Fibroblast of villous mesenchyme (primary cell): Measurements from ENCODE around the gene KISS1. TPM values are rescaled to one million over a fixed set of nuclear protein-coding genes. Genes with fewer than 3 reads are reported as not detected.

Experiments used
- DNase-seq: peaks from one replicate; pipeline ENCODE4 v3.0.0-alpha.2; 2010; ENCODE audit warnings: low read depth
- H3K4me3 ChIP-seq: 2 replicates; pipeline ENCODE4 v1.5.1; 2011; ENCODE audit warnings: low read depth, mild to moderate bottlenecking, low read length
- total RNA-seq: library from RNA; depleted of rRNA; stranded (reverse); fragments of >200 nt; gene quantifications from 2 replicates; pipeline ENCODE4 v1.2.3, GENCODE V29; 2012
- TF ChIP-seq, protein P1 (sequence below): IDR thresholded peaks from 2 replicates; pipeline ENCODE4 v1.5.1; 2012; ENCODE audit warnings: low read depth, mild to moderate bottlenecking, low read length; ENCODE audit not compliant: insufficient read depth

Gene KISS1
- total RNA-seq, 1 donor, result 5.6 TPM

GRCh38 chr1:204171751-204172178 lies 24.5 kb downstream of the KISS1 start:
- H3K4me3 ChIP-seq, result no peak overlapping the region
- TF ChIP-seq, protein P1, sequence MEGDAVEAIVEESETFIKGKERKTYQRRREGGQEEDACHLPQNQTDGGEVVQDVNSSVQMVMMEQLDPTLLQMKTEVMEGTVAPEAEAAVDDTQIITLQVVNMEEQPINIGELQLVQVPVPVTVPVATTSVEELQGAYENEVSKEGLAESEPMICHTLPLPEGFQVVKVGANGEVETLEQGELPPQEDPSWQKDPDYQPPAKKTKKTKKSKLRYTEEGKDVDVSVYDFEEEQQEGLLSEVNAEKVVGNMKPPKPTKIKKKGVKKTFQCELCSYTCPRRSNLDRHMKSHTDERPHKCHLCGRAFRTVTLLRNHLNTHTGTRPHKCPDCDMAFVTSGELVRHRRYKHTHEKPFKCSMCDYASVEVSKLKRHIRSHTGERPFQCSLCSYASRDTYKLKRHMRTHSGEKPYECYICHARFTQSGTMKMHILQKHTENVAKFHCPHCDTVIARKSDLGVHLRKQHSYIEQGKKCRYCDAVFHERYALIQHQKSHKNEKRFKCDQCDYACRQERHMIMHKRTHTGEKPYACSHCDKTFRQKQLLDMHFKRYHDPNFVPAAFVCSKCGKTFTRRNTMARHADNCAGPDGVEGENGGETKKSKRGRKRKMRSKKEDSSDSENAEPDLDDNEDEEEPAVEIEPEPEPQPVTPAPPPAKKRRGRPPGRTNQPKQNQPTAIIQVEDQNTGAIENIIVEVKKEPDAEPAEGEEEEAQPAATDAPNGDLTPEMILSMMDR, result no peak
- peak; percentile 37 for DNase-seq

DNA sequence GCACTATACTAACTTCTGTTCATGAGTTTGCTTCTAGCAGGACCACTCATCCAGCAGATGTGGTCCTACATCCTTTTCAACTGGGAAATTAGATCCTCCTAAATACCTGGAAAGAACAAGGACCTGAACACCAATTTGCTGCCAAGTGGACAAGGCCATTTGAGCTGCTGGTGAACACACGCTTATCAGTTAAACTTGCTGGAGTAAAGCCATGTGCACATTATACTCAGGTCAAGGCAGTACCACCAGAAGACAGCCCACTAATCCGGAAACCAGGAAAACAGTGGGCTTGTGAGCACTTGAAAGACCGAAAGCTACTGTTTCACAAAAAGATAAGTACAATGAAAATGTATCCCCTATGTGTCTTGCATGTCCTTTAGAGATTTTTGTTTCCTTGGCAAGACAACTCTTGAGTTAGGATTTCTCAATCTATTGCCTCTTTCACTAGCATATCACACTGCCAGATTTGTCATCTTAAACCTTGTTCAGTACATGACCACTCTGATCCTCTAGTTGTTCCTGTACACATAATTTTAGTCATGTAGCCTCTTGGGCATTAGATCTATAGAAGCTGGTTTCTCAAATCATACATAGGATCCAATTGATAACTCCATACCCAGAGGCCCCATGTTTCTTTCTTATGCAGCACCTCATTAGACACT lies 25.7 kb downstream of the KISS1 start:
- H3K4me3 ChIP-seq, result no peak overlapping the region
- no peak for DNase-seq
- TF ChIP-seq, protein P1, result no peak

GRCh38 chr1:204169858-204170257 lies 26.4 kb downstream of the KISS1 start:
- no peak for DNase-seq
- TF ChIP-seq, protein P1, result no peak
- no peak overlapping the region for H3K4me3 ChIP-seq

GRCh38 chr1:204167730-204168129 lies 28.6 kb downstream of the KISS1 start:
- TF ChIP-seq, protein P1, result no peak
- DNase-seq, result no peak
- H3K4me3 ChIP-seq, result no peak overlapping the region

DNA sequence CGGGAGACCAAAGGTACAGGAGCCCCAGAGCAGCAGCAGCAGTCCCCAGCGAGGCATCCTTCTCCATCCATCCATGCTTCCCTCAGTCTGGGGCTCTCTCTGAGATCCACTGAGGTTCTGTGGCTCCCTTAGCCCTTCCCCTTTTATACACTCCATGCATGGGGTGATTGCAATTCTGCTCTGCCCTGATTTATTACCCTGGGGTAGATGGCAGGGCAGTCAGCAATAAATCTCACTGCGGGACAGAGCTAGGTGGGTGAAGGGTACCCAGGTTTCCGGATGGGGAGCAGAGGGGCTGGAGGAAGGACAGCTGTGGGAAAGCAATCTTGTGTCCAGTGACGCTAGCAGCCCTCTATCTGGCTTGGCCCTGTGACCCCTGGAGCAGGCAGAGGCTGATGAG lies 30.1 kb downstream of the KISS1 start, which contains the start of gene REN:
Gene REN (minus strand): TSS at position 119 of the 400 bp plus-strand sequence. CDS start 44 bp downstream, at position 75.
- H3K4me3 ChIP-seq, result no peak within 1 kb of the TSS
- TF ChIP-seq, protein P1, result no peak
- peak; percentile 21 for DNase-seq

DNA sequence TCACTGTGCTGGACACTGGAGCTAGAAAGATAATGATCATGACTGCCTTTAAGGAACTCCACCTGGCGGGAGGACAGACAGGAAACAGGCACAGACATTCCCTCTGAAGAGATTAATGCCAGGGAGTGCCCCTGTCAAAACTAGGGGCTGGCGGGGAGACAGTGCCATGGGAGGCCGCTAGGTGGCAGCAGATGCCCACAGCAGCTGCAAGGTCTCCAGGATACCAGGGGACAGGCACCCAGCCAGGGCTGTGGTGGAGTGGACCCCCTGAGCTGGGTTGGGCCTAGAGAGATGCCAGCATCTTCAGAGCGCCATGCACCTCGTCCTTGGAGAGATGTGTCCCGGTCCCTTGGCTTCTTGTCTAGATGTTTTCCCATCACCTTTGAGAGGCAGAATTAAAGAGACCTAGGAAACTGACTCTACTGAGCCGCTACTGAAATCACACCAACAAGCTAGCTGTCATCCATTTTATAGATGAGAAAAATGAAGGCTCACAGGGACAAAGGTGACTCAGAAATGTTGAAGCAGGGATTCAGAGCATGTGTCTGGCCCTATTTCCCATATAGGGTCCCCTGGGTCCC lies 33.7 kb downstream of the KISS1 start:
- DNase-seq, result peak; percentile 63
- no peak overlapping the region for H3K4me3 ChIP-seq
- TF ChIP-seq, protein P1, result peak; percentile 99
